Keratinocyte (primary cell): ENCODE measurements around the gene KLHDC4.

Experiments used
- EZH2 ChIP-seq: IDR thresholded peaks from one replicate; pipeline ENCODE4 v1.6.1; 2012; ENCODE audit warnings: inconsistent platforms, mild to moderate bottlenecking, low read length, moderate library complexity
- TF ChIP-seq, protein P1 (sequence below), 3 experiments: IDR thresholded peaks in 1 of 3; conservative IDR thresholded peaks in 1 of 3; optimal IDR thresholded peaks in 1 of 3; 2 replicates in 2 of 3; 3 replicates in 1 of 3; pipeline versions ENCODE3 to v1.5.1; 2011; ENCODE audit warnings: low read length in 3 of 3, mild to moderate bottlenecking in 3 of 3, moderate library complexity in 2 of 3, control low read depth in 1 of 3, inconsistent platforms in 1 of 3; ENCODE audit not compliant: insufficient read depth in 2 of 3; ENCODE audit errors: extremely low read depth in 1 of 3

- TF ChIP-seq, protein P1, sequence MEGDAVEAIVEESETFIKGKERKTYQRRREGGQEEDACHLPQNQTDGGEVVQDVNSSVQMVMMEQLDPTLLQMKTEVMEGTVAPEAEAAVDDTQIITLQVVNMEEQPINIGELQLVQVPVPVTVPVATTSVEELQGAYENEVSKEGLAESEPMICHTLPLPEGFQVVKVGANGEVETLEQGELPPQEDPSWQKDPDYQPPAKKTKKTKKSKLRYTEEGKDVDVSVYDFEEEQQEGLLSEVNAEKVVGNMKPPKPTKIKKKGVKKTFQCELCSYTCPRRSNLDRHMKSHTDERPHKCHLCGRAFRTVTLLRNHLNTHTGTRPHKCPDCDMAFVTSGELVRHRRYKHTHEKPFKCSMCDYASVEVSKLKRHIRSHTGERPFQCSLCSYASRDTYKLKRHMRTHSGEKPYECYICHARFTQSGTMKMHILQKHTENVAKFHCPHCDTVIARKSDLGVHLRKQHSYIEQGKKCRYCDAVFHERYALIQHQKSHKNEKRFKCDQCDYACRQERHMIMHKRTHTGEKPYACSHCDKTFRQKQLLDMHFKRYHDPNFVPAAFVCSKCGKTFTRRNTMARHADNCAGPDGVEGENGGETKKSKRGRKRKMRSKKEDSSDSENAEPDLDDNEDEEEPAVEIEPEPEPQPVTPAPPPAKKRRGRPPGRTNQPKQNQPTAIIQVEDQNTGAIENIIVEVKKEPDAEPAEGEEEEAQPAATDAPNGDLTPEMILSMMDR (optimal IDR thresholded peaks at IDR 0.05 in 1 of 3, IDR thresholded peaks at IDR 0.05 in 1 of 3, conservative IDR thresholded peaks at IDR 0.05 in 1 of 3; ENCODE audit: extremely low read depth in 1 of 3, insufficient read depth in 2 of 3, low read length in 3 of 3), result no peak
- no peak for TF ChIP-seq EZH2
These were observed 64.3 kb downstream of the KLHDC4 start for GRCh38 chr16:87701505-87701921.
